Measurements from ENCODE around the gene HDLBP.

DNA sequence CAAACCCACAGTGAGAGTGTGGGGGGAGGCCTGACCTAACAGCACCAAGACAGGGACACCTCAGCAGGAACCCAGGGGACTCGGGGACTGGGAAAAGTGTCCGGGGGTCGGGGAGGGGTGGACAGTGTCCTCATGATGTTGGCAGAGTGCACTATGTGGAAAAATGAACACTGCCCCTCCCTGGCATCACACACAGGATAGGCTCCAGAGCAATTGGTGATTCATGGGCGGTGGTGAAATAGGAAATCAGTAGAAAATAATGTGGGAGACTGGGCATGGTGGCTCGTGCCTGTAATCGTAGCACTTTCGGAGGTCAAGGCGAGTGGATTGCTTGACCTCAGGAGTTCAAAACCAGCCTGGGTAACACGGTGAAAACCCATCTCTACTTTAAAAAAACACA, 130.6 kb downstream of the HDLBP start:
- TF ChIP-seq, protein P1, sequence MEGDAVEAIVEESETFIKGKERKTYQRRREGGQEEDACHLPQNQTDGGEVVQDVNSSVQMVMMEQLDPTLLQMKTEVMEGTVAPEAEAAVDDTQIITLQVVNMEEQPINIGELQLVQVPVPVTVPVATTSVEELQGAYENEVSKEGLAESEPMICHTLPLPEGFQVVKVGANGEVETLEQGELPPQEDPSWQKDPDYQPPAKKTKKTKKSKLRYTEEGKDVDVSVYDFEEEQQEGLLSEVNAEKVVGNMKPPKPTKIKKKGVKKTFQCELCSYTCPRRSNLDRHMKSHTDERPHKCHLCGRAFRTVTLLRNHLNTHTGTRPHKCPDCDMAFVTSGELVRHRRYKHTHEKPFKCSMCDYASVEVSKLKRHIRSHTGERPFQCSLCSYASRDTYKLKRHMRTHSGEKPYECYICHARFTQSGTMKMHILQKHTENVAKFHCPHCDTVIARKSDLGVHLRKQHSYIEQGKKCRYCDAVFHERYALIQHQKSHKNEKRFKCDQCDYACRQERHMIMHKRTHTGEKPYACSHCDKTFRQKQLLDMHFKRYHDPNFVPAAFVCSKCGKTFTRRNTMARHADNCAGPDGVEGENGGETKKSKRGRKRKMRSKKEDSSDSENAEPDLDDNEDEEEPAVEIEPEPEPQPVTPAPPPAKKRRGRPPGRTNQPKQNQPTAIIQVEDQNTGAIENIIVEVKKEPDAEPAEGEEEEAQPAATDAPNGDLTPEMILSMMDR (IDR thresholded peaks at IDR 0.05) = no peak
- TF ChIP-seq POLR2A (IDR thresholded peaks at IDR 0.05) = no peak
